ENCODE results near the gene IST1. TPM values are rescaled to one million over a fixed set of nuclear protein-coding genes. Genes with fewer than 3 reads are reported as not detected.
"Not testable (repeated sequence)": the region's sequence is repeated elsewhere in the genome, so short reads cannot be mapped to it uniquely, and the experiment has no call there.

Gene IST1
- total RNA-seq, 1 donor from 2014 or later = 256 TPM

- DNase-seq (ENCODE audit: low read depth) = no peak
Observed at GRCh38 chr16:71880176-71880575, 15.2 kb upstream of the IST1 start.

- DNase-seq (ENCODE audit: low read depth) = peak; percentile 80
Observed at GRCh38 chr16:71882505-71883167, 12.7 kb upstream of the IST1 start.

GRCh38 chr16:71883168-71883848 lies 12.0 kb upstream of the IST1 start:
- peak; percentile 22 for DNase-seq (ENCODE audit: low read depth)

GRCh38 chr16:71883849-71884638 lies 11.3 kb upstream of the IST1 start, which contains the start of gene ZNF821:
ZNF821 (minus strand) TSS chr16:71884182; CDS start chr16:71879946, 4,236 bp downstream.
- DNase-seq (ENCODE audit: low read depth) = peak; percentile 78

- no peak for DNase-seq (ENCODE audit: low read depth)
Observed at GRCh38 chr16:71885261-71885650, 10.1 kb upstream of the IST1 start.

DNA sequence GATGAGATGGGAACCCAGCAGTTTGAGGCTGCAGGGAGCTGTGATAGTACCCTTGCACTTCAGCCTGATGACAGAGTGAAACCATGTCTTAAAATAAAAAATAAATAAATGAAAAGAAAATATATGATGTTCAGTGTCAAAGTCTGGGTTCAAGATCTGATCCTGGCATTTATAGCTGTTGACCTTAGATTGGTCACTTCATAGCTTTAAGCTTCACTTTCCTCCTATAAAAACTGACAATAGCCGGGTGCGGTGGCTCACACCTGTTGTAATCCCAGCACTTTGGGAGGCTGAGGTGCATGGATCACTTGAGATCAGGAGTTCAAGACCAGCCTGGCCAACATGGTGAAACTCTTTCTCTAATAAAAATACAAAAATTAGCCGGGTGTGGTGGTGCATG lies 6.2 kb upstream of the IST1 start:
- DNase-seq (ENCODE audit: low read depth) = no peak

GRCh38 chr16:71893888-71894228 lies 1.5 kb upstream of the IST1 start:
- DNase-seq (ENCODE audit: low read depth) = no peak

GRCh38 chr16:71894229-71894920 lies 956 bp upstream of the IST1 start:
- DNase-seq (ENCODE audit: low read depth) = peak; percentile 56

DNA sequence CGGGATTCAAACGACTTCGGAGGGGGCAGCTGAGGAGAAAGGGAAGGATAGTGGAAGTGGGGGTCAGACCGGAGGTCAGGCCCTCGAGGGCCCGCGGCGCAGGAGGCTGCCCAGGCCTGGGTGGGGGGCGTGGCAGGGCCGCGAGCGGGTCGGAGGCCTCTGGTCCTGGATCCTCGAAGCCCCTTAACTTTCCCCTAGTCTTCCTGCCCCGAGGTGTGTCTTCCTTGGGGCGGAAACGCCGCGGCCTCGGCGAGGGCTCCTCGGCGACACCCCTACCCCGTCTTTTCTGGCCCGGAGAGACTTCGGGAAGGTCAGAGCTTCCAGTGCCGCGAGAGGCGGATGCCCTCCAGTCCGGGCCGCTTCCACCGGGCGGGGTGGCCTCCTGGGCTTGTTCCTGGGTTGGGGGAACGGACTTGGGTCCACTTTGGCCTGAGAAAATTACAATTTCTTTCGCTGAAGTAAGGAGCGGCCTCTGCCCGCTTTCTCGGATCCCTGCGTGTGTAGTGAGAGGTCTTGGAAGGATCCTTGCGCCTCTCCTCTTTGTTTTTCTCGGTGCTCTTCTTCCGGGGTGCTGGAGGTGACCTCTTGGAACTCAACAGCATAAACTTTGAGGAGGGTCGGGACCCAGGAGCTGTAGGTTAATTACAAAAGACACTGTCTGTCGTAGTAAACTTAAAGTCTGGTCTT lies 491 bp downstream of the IST1 start:
- peak; percentile 56 for DNase-seq (ENCODE audit: low read depth)

- DNase-seq (ENCODE audit: low read depth) = no peak
Observed at GRCh38 chr16:71896764-71897368, 1.5 kb downstream of the IST1 start.

DNA sequence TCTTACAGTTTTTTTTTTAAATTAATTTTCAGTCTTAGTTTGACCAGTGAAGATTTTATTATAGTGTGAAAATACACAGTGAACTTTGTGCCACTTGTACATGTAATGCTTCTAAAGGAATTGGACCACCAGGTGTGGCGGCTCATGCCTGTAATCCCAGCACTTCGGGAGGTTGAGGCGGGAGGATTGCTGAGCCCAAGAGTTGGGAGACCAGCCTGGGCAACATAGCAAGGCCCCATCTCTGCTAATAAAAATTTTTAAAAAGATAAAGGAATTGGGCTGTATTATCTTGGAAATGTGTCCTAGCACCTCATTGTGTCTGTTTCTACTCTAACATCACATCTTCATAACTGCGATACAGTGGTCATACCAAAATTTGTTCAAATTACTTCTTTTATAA lies 3.8 kb downstream of the IST1 start:
- no peak for DNase-seq (ENCODE audit: low read depth)

DNA sequence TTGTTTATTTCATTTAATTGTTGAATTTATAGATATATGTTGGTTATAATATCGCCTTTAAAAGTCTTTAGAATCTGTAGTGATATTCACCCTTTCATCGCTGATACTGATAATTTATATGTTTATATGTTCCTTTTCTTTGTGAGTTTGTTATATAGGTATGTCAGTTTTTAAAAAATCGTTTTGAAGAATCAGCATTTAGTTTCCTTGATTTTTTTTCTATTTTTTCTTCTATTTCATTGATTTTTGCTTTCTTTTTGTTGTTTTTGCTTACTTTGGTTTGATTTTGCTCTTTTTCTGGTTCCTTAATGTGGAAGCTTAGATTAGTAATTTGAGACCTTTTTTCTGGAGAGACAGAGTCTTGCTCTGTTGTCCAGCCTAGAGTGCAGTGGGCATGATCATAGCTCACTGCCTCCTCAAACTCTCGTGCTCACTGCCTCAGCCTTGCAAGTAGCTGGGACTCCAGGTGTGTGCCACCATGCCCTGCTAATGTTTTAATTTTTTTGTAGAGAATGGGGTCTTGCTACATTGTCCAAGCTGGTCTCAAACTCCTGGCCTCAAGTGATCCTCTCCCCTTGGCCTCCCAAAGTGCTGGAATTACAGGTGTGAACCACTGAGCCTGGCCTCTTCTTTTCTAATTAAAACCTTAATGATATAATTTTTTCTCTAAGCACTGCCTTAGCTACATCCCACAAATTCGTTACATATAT lies 7.5 kb downstream of the IST1 start:
- DNase-seq (ENCODE audit: low read depth) = no peak

DNA sequence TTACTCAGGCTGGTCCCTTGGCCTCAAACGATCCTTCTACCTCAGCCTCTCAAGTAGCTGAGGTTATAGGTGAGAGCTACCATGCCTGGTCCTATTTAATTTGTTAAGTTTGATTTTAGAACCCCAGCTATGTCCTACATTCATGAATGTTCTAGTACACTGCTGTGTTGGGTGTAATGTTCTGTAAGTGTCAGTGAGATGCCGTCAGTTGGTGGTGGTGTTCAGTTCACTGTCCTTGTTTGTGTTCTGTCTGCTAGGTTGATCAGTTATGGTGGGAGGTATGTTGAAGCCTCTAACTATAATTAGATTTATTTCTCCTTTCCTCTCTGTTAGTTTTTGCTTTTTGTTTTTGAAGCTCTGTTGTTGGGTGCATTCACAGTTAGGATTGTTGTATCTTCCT lies 8.3 kb downstream of the IST1 start:
- DNase-seq (ENCODE audit: low read depth) = no peak

DNA sequence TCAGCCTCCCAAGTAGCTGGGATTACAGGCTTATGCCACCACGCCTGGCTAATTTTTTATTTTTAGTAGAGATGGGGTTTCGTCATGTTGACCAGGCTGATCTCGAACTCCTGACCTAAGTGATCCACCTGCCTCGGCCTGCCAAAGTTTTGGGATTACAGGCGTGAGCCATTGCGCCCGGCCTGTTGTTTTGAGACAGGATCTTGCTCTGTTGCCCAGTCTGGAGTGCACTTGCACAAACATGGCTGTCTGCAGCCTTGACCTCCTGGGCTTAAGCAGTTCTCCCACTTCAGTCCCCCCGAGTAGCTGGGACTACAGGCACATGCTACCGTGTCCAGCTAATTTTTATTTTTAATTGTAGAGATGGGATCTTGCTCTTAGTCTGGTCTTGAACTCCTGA lies 8.9 kb downstream of the IST1 start:
- DNase-seq (ENCODE audit: low read depth) = no peak

- DNase-seq (ENCODE audit: low read depth) = not testable (repeated sequence)
Observed at GRCh38 chr16:71905765-71906164, 10.4 kb downstream of the IST1 start.

DNA sequence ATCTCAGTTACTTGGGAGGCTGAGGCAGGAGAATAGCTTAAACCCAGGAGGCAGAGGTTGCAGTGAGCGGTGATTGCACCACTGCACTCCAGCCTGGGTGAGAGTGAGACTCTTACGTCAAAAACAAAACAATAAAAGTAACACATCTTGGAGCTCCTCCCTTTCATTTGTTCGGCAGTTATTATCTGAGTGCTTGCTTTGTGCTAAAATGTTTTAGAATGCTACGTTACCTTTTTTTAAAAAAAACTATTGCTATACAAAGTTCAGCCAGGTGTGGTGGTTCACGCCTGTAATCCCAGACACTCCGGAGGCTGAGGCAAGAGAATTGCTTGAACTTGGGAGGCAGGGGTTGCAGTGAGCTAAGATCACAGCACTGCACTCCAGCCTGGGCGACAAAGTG lies 15.8 kb downstream of the IST1 start:
- DNase-seq (ENCODE audit: low read depth) = no peak

GRCh38 chr16:71912534-71913275 lies 17.4 kb downstream of the IST1 start:
- no peak for DNase-seq (ENCODE audit: low read depth)

DNA sequence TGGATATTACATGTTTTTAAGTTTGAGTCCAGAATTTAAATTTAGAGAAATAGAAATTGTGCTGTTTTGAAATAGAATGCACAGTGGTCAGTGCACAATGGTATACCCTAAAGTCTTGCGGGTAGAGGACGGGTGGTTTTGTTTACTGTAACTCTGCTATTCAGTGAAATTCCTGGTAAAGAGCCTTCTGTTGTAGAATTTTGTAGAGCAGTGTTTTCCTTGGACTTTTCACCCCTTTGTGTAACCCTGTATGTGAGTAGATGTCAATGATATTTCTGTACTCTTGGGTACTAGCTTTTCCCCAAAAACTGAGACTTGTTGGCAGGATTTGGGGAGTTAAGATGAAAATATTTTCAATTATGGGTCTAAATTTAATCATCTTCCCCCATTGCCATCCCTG lies 19.5 kb downstream of the IST1 start:
- no peak for DNase-seq (ENCODE audit: low read depth)

DNA sequence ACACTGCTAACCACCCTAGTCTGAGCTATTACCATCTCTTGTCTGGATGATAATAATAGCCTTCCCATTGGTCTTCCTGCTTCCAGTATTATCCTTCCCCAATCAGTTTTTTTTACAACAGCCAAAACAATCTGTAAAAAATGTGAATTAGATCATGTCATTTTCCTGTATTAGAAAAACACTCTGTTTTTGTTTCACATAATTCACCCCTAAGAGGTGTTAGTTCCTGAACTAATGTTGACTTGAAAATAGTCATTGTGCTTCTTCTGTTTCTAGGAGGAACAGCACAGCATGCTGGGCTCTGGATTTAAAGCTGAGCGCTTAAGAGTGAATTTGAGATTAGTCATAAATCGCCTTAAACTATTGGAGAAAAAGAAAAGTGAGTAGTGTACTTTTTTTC lies 20.0 kb downstream of the IST1 start:
- no peak for DNase-seq (ENCODE audit: low read depth)
